Measurements from ENCODE around the gene FAM118A. TPM values are rescaled to one million over a fixed set of nuclear protein-coding genes. Genes with fewer than 3 reads are reported as not detected.

Gene FAM118A
- total and polyA plus RNA-seq, 2 experiments from 2014 or later = 11.9 to 20.3 TPM

GRCh38 chr22:45343143-45343542 lies 33.4 kb downstream of the FAM118A start (continued):
- TF ChIP-seq ETS1 (IDR thresholded peaks at IDR 0.05) (no peak), EZH2phosphoT487 (IDR thresholded peaks at IDR 0.05; ENCODE audit: unreplicated experiment) (no peak), REST (IDR thresholded peaks at IDR 0.05; ENCODE audit: unreplicated experiment) (no peak), EZH2 (IDR thresholded peaks at IDR 0.05; ENCODE audit: low read depth, unreplicated experiment) (no peak), ZNF331 (CRISPR knock-in tag; IDR thresholded peaks at IDR 0.05; ENCODE audit: low read depth) (no peak)

- no peaks in the 10 kb centered on the region for H3F3A ChIP-seq (replicated peaks; ENCODE audit: low read depth)
- Mint-ChIP-seq H3K9me3 (no peaks in the 10 kb centered on the region), H3K36me3 (ENCODE audit: low read depth) (peaks cover 19% of the 10 kb centered on the region), H3K4me3 (no peak overlapping the region), H3K27me3 (ENCODE audit: insufficient read depth, low read depth, poor library complexity) (no peaks in the 10 kb centered on the region), H3K4me1 (no peaks in the 10 kb centered on the region), H3K27ac (no peak overlapping the region)
- H3K36me3 ChIP-seq (ENCODE audit: insufficient read depth) = 0 out of 2 replicates have a peak, but pooled peaks cover 10% of the 10 kb centered on the region
- no peak for TF ChIP-seq CREB1 (CRISPR knock-in tag; IDR thresholded peaks at IDR 0.05; ENCODE audit: low read depth)
- TF ChIP-seq CTCF (conservative IDR thresholded peaks at IDR 0.05; ENCODE audit: low read depth in 2 of 2) = 0 out of 4 replicates have a peak, but pooled peaks of 1 of the 2 experiments have one; percentile 7
- no peaks in the 10 kb centered on the region for H4K20me1 ChIP-seq (replicated peaks; ENCODE audit: insufficient read depth)
- no peaks in the 10 kb centered on the region; the same call in 1 of the 2 replicates for H3K9me2 ChIP-seq (ENCODE audit: insufficient read depth)
- H3K27me3 ChIP-seq (ENCODE audit: insufficient read depth) = no peaks in the 10 kb centered on the region
- peak; percentile 85 for ATAC-seq
- H2AFZ ChIP-seq = no peak overlapping the region
- no peak overlapping the region for H3K27ac ChIP-seq (ENCODE audit: low read depth)
- peak; percentile 26 for DNase-seq (ENCODE audit: low spot score)
- H3K79me2 ChIP-seq (replicated peaks; ENCODE audit: insufficient read depth) = no peaks in the 10 kb centered on the region
- H3K4me2 ChIP-seq = no peak overlapping the region
- no peaks in the 10 kb centered on the region for H3K4me1 ChIP-seq (ENCODE audit: insufficient read depth)
- H3K4me3 ChIP-seq = no peak overlapping the region
Observed at GRCh38 chr22:45344334-45344733, 34.6 kb downstream of the FAM118A start.
